ENCODE results near the gene ITGA7. TPM values are rescaled to one million over a fixed set of nuclear protein-coding genes. Genes with fewer than 3 reads are reported as not detected.
A peak's percentile ranks its signal among the peaks of the same experiment; 100 is the strongest.

Gene ITGA7
- total RNA-seq, 1 experiment from 2014 or later, result 0.58 TPM

GRCh38 chr12:55688716-55689655 is 18.7 kb downstream of the ITGA7 start:
- in situ Hi-C loops (cut with HindIII; ENCODE audit: low sequenced_read_pairs), result no loop called here
- no peak for DNase-seq (ENCODE audit: low spot score)

GRCh38 chr12:55687746-55688145 is 20.0 kb downstream of the ITGA7 start:
- in situ Hi-C loops (cut with HindIII; ENCODE audit: low sequenced_read_pairs), result no loop called here
- no peak for DNase-seq (ENCODE audit: low spot score)

- in situ Hi-C loops (cut with HindIII; ENCODE audit: low sequenced_read_pairs), result no loop called here
These were observed 21.2 kb downstream of the ITGA7 start for GRCh38 chr12:55686366-55687010.

GRCh38 chr12:55685671-55686070 is 22.0 kb downstream of the ITGA7 start:
- no peak for DNase-seq (ENCODE audit: low spot score)
- in situ Hi-C loops (cut with HindIII; ENCODE audit: low sequenced_read_pairs), result no loop called here

More at GRCh38 chr12:55686366-55687010, 21.2 kb downstream of the ITGA7 start:
- DNase-seq (ENCODE audit: low spot score), result no peak

GRCh38 chr12:55684761-55685370 is 22.8 kb downstream of the ITGA7 start:
- in situ Hi-C loops (cut with HindIII; ENCODE audit: low sequenced_read_pairs), result no loop called here

GRCh38 chr12:55683676-55684075 is 24.0 kb downstream of the ITGA7 start:
- in situ Hi-C loops (cut with HindIII; ENCODE audit: low sequenced_read_pairs), result no loop called here
- no peak for DNase-seq (ENCODE audit: low spot score)

More at GRCh38 chr12:55684761-55685370, 22.8 kb downstream of the ITGA7 start:
- no peak for DNase-seq (ENCODE audit: low spot score)

- in situ Hi-C loops (cut with HindIII; ENCODE audit: low sequenced_read_pairs), result no loop called here
- no peak for DNase-seq (ENCODE audit: low spot score)
These were observed 25.5 kb downstream of the ITGA7 start for GRCh38 chr12:55682087-55682796.

- DNase-seq (ENCODE audit: low spot score), result peak; percentile 11
- in situ Hi-C loops (cut with HindIII; ENCODE audit: low sequenced_read_pairs), result no loop called here
These were observed 26.3 kb downstream of the ITGA7 start for GRCh38 chr12:55681142-55682077.

GRCh38 chr12:55679691-55680090 is 28.0 kb downstream of the ITGA7 start:
- no peak for DNase-seq (ENCODE audit: low spot score)
- in situ Hi-C loops (cut with HindIII; ENCODE audit: low sequenced_read_pairs), result no loop called here

- in situ Hi-C loops (cut with HindIII; ENCODE audit: low sequenced_read_pairs), result no loop called here
- no peak for DNase-seq (ENCODE audit: low spot score)
These were observed 31.0 kb downstream of the ITGA7 start for GRCh38 chr12:55676707-55677106.

GRCh38 chr12:55675666-55676065 is 32.0 kb downstream of the ITGA7 start:
- DNase-seq (ENCODE audit: low spot score), result no peak
- in situ Hi-C loops (cut with HindIII; ENCODE audit: low sequenced_read_pairs), result no loop called here

- in situ Hi-C loops (cut with HindIII; ENCODE audit: low sequenced_read_pairs), result no loop called here
- no peak for DNase-seq (ENCODE audit: low spot score)
These were observed 34.1 kb downstream of the ITGA7 start for GRCh38 chr12:55673638-55674037.

- in situ Hi-C loops (cut with HindIII; ENCODE audit: low sequenced_read_pairs), result no loop called here
These were observed 36.0 kb downstream of the ITGA7 start for GRCh38 chr12:55671746-55672145.

GRCh38 chr12:55670276-55670675 is 37.4 kb downstream of the ITGA7 start:
- in situ Hi-C loops (cut with HindIII; ENCODE audit: low sequenced_read_pairs), result no loop called here
- no peak for DNase-seq (ENCODE audit: low spot score)

More at GRCh38 chr12:55671746-55672145, 36.0 kb downstream of the ITGA7 start:
- no peak for DNase-seq (ENCODE audit: low spot score)

GRCh38 chr12:55666508-55666907 is 41.2 kb downstream of the ITGA7 start:
- in situ Hi-C loops (cut with HindIII; ENCODE audit: low sequenced_read_pairs), result no loop called here
- no peak for DNase-seq (ENCODE audit: low spot score)

- no peak for DNase-seq (ENCODE audit: low spot score)
- in situ Hi-C loops (cut with HindIII; ENCODE audit: low sequenced_read_pairs), result no loop called here
These were observed 42.9 kb downstream of the ITGA7 start for GRCh38 chr12:55664826-55665225.

GRCh38 chr12:55663391-55663790 is 44.3 kb downstream of the ITGA7 start:
- in situ Hi-C loops (cut with HindIII; ENCODE audit: low sequenced_read_pairs), result no loop called here
- DNase-seq (ENCODE audit: low spot score), result no peak
